ENCODE results near the gene PDILT. TPM values are rescaled to one million over a fixed set of nuclear protein-coding genes. Genes with fewer than 3 reads are reported as not detected.
A peak's percentile ranks its signal among the peaks of the same experiment; 100 is the strongest.

The PDILT gene
- total and polyA plus RNA-seq, 2 experiments from 2014 or later, result not detected

GRCh38 chr16:20385844-20386832 lies 18.4 kb downstream of the PDILT start:
- TF ChIP-seq, protein P1, sequence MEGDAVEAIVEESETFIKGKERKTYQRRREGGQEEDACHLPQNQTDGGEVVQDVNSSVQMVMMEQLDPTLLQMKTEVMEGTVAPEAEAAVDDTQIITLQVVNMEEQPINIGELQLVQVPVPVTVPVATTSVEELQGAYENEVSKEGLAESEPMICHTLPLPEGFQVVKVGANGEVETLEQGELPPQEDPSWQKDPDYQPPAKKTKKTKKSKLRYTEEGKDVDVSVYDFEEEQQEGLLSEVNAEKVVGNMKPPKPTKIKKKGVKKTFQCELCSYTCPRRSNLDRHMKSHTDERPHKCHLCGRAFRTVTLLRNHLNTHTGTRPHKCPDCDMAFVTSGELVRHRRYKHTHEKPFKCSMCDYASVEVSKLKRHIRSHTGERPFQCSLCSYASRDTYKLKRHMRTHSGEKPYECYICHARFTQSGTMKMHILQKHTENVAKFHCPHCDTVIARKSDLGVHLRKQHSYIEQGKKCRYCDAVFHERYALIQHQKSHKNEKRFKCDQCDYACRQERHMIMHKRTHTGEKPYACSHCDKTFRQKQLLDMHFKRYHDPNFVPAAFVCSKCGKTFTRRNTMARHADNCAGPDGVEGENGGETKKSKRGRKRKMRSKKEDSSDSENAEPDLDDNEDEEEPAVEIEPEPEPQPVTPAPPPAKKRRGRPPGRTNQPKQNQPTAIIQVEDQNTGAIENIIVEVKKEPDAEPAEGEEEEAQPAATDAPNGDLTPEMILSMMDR (IDR thresholded peaks at IDR 0.05; ENCODE audit: low read depth, low read length), result peak; percentile 87
- no peak overlapping the region for H3K4me3 ChIP-seq
- DNase-seq (ENCODE audit: low read depth in 1 of 2, low spot score in 1 of 2), result peak; percentile 62 to 69
- no peaks in the 10 kb centered on the region for H3K9me3 ChIP-seq (ENCODE audit: low read depth)
- no peak overlapping the region for H3K27ac ChIP-seq
- no peaks in the 10 kb centered on the region for H3K4me1 ChIP-seq (ENCODE audit: low read depth)
- no peaks in the 10 kb centered on the region for H3K36me3 ChIP-seq
- H3K27me3 ChIP-seq, result no peaks in the 10 kb centered on the region

GRCh38 chr16:20383106-20384029 lies 21.2 kb downstream of the PDILT start:
- H3K9me3 ChIP-seq (ENCODE audit: low read depth), result no peaks in the 10 kb centered on the region
- H3K4me3 ChIP-seq, result no peak overlapping the region
- H3K27me3 ChIP-seq, result peaks cover 7% of the 10 kb centered on the region
- no peaks in the 10 kb centered on the region for H3K36me3 ChIP-seq
- DNase-seq (ENCODE audit: low read depth in 1 of 2, low spot score in 1 of 2), result peak; percentile 76 to 81
- no peak overlapping the region for H3K27ac ChIP-seq
- TF ChIP-seq, protein P1 (IDR thresholded peaks at IDR 0.05; ENCODE audit: low read depth, low read length), result peak; percentile 80
- H3K4me1 ChIP-seq (ENCODE audit: low read depth), result no peaks in the 10 kb centered on the region

DNA sequence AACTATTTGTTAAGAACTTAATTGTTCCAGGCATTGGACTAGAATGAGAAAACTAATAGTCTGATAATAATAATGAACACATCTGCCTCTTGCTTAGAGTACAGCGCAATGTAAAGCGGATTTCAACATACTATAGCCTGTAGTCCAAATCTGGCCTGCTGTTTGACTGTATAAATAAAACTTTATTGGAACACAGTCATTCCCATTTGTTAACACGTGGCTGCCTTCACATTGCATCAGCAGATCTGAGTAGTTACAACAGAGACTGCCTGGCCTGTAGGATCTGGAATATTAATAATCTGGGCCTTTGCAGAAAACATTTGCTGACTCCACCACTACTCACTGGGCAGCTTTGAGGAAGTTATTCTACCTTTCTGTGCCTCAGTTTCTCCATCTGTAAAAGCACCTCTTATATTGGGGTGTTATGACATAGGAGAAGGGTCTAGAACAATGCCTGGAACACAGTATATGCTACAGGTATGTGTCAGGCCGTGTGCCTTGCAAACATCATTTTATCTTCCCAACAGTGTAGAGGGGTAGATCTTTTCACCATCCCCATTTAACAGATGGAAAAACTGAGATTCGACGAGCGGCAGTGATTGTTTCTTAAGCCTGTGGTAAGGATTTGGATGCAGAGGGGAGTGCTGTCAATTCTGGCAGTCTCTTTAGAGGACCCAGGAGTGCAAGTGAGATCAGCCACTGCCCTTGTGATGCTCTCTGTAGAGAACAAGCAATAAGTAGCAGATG lies 22.2 kb downstream of the PDILT start:
- H3K4me1 ChIP-seq (ENCODE audit: low read depth), result no peaks in the 10 kb centered on the region
- H3K9me3 ChIP-seq (ENCODE audit: low read depth), result no peaks in the 10 kb centered on the region
- TF ChIP-seq, protein P1 (IDR thresholded peaks at IDR 0.05; ENCODE audit: low read depth, low read length), result no peak
- no peaks in the 10 kb centered on the region for H3K36me3 ChIP-seq
- H3K4me3 ChIP-seq, result no peak overlapping the region
- H3K27ac ChIP-seq, result no peak overlapping the region
- H3K27me3 ChIP-seq, result peaks cover 7% of the 10 kb centered on the region
- peak in 1 of 2 donors; percentile 6 for DNase-seq (ENCODE audit: low read depth in 1 of 2, low spot score in 1 of 2)

- no peak for DNase-seq (ENCODE audit: low read depth in 1 of 2, low spot score in 1 of 2)
- no peaks in the 10 kb centered on the region for H3K4me1 ChIP-seq (ENCODE audit: low read depth)
- no peaks in the 10 kb centered on the region for H3K36me3 ChIP-seq
- H3K4me3 ChIP-seq, result no peak overlapping the region
- no peaks in the 10 kb centered on the region for H3K9me3 ChIP-seq (ENCODE audit: low read depth)
- H3K27me3 ChIP-seq, result peaks cover 7% of the 10 kb centered on the region
- no peak overlapping the region for H3K27ac ChIP-seq
- TF ChIP-seq, protein P1 (IDR thresholded peaks at IDR 0.05; ENCODE audit: low read depth, low read length), result no peak
Measured at GRCh38 chr16:20380782-20381181, 23.8 kb downstream of the PDILT start.

GRCh38 chr16:20377181-20377580 lies 27.4 kb downstream of the PDILT start:
- peaks cover 10% of the 10 kb centered on the region for H3K27me3 ChIP-seq
- TF ChIP-seq, protein P1 (IDR thresholded peaks at IDR 0.05; ENCODE audit: low read depth, low read length), result no peak
- no peaks in the 10 kb centered on the region for H3K4me1 ChIP-seq (ENCODE audit: low read depth)

More at GRCh38 chr16:20377181-20377580, 27.4 kb downstream of the PDILT start:
- H3K9me3 ChIP-seq (ENCODE audit: low read depth), result no peaks in the 10 kb centered on the region
- H3K4me3 ChIP-seq, result no peak overlapping the region
- no peak overlapping the region for H3K27ac ChIP-seq
- no peaks in the 10 kb centered on the region for H3K36me3 ChIP-seq
- DNase-seq (ENCODE audit: low read depth in 1 of 2, low spot score in 1 of 2), result no peak
